Heart left ventricle (tissue), 16 donors: Measurements from ENCODE around the gene RGS6. TPM values are rescaled to one million over a fixed set of nuclear protein-coding genes. Genes with fewer than 3 reads are reported as not detected.

ENCODE experiments used
- ATAC-seq, 4 donors: fragments of 200-7000 bp; cut with Tn5 transposase; one replicate each; pipeline ENCODE4 v1.9.1; 2020 to 2022; ENCODE audit warnings: moderate library complexity in 4 of 4, mild to moderate bottlenecking in 3 of 4, moderate number of reproducible peaks in 1 of 4
- DNase-seq, 5 donors: peaks; one replicate each; pipeline ENCODE4 v3.0.0-alpha.2; 2020
- H3K27ac ChIP-seq, 12 donors: fragments of 200-600 bp; sonication (generic) in 4 of 12; one replicate each; pipeline versions ENCODE4 v1.5.0 to v1.8.0; 2016 to 2022; ENCODE audit warnings: mild to moderate bottlenecking in 2 of 12
- H3K27me3 ChIP-seq, 9 donors: fragments of 200-600 bp; sonication (generic) in 2 of 9; one replicate each; pipeline versions ENCODE4 v1.5.1 to v1.8.0; 2016 to 2022; ENCODE audit warnings: mild to moderate bottlenecking in 3 of 9
- H3K36me3 ChIP-seq, 9 donors: fragments of 200-600 bp; sonication (generic) in 2 of 9; one replicate each; pipeline versions ENCODE4 v1.5.0 to v1.8.0; 2018 to 2022; ENCODE audit warnings: mild to moderate bottlenecking in 2 of 9
- H3K4me1 ChIP-seq, 12 donors: fragments of 200-600 bp; sonication (generic) in 4 of 12; one replicate each; pipeline versions ENCODE4 v1.5.0 to v1.8.0; 2016 to 2022; ENCODE audit warnings: mild to moderate bottlenecking in 3 of 12
- H3K4me3 ChIP-seq, 12 donors: fragments of 200-600 bp; sonication (generic) in 4 of 12; one replicate each; pipeline versions ENCODE4 v1.5.0 to v1.8.0; 2017 to 2022; ENCODE audit warnings: mild to moderate bottlenecking in 9 of 12, moderate library complexity in 4 of 12
- H3K9me3 ChIP-seq, 12 donors: fragments of 200-600 bp; sonication (generic) in 4 of 12; one replicate each; pipeline versions ENCODE4 v1.5.0 to v1.8.0; 2016 to 2022; ENCODE audit warnings: mild to moderate bottlenecking in 1 of 12
- CTCF ChIP-seq, 12 donors: fragments of 200-600 bp; sonication (generic) in 4 of 12; IDR thresholded peaks; one replicate each; pipeline versions ENCODE4 v1.5.0 to v1.8.0; 2018 to 2022; ENCODE audit warnings: antibody characterized with exemption in 12 of 12, mild to moderate bottlenecking in 5 of 12
- POLR2A ChIP-seq, 2 donors: fragments of 450-650 bp; IDR thresholded peaks; one replicate each; pipeline ENCODE4 v1.6.1; 2017; ENCODE audit warnings: antibody characterized with exemption in 2 of 2, mild to moderate bottlenecking in 2 of 2, moderate library complexity in 2 of 2
- WGBS, 4 donors: extraction: QIAGEN DNeasy Blood & Tissue Kit in 2 of 4; methylation state at CpG; one replicate each; pipeline versions ENCODE4 v1.1.5 to v1.1.7; 2013 to 2018; 5-methylcytosine and 5-hydroxymethylcytosine counted together
- intact Hi-C, 10 donors: fragments of 100-400 bp; cut with DNase I; formaldehyde crosslinking; loops; one replicate each; pipeline versions ENCODE4 v1.11.1 to v1.14.2; 2022
- polyA plus RNA-seq, 2 donors: library from polyadenylated mRNA; stranded (reverse); fragments of 200-250 nt; gene quantifications; one replicate each; pipeline ENCODE4 v1.2.3, GENCODE V29; 2013
- total RNA-seq, 9 donors: library from RNA; depleted of rRNA in 2 of 9; stranded (reverse); fragments of >200 nt in 2 of 9; fragmentation: NEBNext Ultra II Directional in 3 of 9; extraction: Animal tissue kit (Norgen Biotek cat#: 25700) in 3 of 9; gene quantifications; one replicate each; pipeline versions ENCODE4 v1.1.0 to v1.2.4, GENCODE V29; 2016 to 2023
- donor health status: ischemic (EF 13 %, LVEDD 7.1; RV severe dilation, severe dysfunction).
- donor health status: healthy with polysubstance abuse.
- donor health status: DM: no; HTN: yes; CAD: no.
- donor health status: DM: no; HTN: no; CAD: no.
- donor health status: ischemic (EF 25% LVEDD 6.9; RV normal size, moderate dysfunction).
- donor health status: ischemic (EF 25% LVEDD 5.7; RV mildly dilated, moderate dysfunction).
- donor health status: healthy.
- donor health status: DM: yes; HTN: yes; CAD: no.
- donor health status: ischemic (EF 35%, LVEDD 5.7; RV mildly dilated, moderate dysfunction).
- donor health status: nonischemic (EF 11% LVEDD 7.7; RV severe dilation, severe dysfunction).
- donor health status: DM: yes; HTN: yes; CAD: no.
- donor health status: PGD.
- donor health status: ischemic (EF 29% LVEDD 5.4; RV normal size, mild dysfunction).
- donor health status: nonischemic (EF 23%, LVEDD 6.1; RV moderate dilation, normal function).

Gene RGS6
- total and polyA plus RNA-seq, 11 donors, result 1.3 to 25.4 (median 15.1) TPM

- Histone ChIP-seq H3K27me3 (no peaks in the 10 kb centered on the region), H3K4me1 (peaks cover 0 to 6% (median 0%) of the 10 kb centered on the region in 12 donors), H3K4me3 (no peak overlapping the region), H3K27ac (no peak overlapping the region), H3K36me3 (no peaks in the 10 kb centered on the region), H3K9me3 (no peaks in the 10 kb centered on the region)
- WGBS, 4 donors, result 80 to 89% (median 86%) methylated on average over 2 of the region's 2 CpGs
- no peak for TF ChIP-seq POLR2A (IDR thresholded peaks at IDR 0.05)
- no peak for TF ChIP-seq CTCF (IDR thresholded peaks at IDR 0.05)
- ATAC-seq, result no peak
- DNase-seq, result no peak
- intact Hi-C loops, result no loop called here
Observed at GRCh38 chr14:72052356-72052755, 120.1 kb downstream of the RGS6 start.

GRCh38 chr14:72053651-72054050 is 121.4 kb downstream of the RGS6 start:
- H3K27ac ChIP-seq, result no peak overlapping the region
- DNase-seq (no peak), ATAC-seq (no peak)
- H3K36me3 ChIP-seq, result no peaks in the 10 kb centered on the region
- TF ChIP-seq POLR2A (IDR thresholded peaks at IDR 0.05) (no peak), CTCF (IDR thresholded peaks at IDR 0.05) (no peak)
- WGBS, 4 donors, result 50 to 62% (median 57%) methylated on average over 3 of the region's 3 CpGs
- H3K9me3 ChIP-seq, result no peaks in the 10 kb centered on the region
- no peak overlapping the region for H3K4me3 ChIP-seq
- H3K27me3 ChIP-seq, result no peaks in the 10 kb centered on the region
- intact Hi-C loops, result no loop called here
- peaks cover 0 to 6% (median 0%) of the 10 kb centered on the region in 12 donors for H3K4me1 ChIP-seq

- Histone ChIP-seq H3K27me3 (no peaks in the 10 kb centered on the region), H3K4me3 (no peak overlapping the region), H3K4me1 (peaks cover 0 to 3% (median 0%) of the 10 kb centered on the region in 12 donors), H3K9me3 (no peaks in the 10 kb centered on the region), H3K36me3 (no peaks in the 10 kb centered on the region), H3K27ac (no peak overlapping the region)
- WGBS, 4 donors, result 58 to 73% (median 68%) methylated on average over 4 of the region's 4 CpGs
- no peak for DNase-seq
- intact Hi-C loops, result no loop called here
- no peak for TF ChIP-seq POLR2A (IDR thresholded peaks at IDR 0.05)
- no peak for TF ChIP-seq CTCF (IDR thresholded peaks at IDR 0.05)
- no peak for ATAC-seq
Observed at GRCh38 chr14:72054911-72055310, 122.7 kb downstream of the RGS6 start.

- Histone ChIP-seq H3K4me3 (no peak overlapping the region), H3K36me3 (no peaks in the 10 kb centered on the region), H3K9me3 (no peaks in the 10 kb centered on the region), H3K27me3 (no peaks in the 10 kb centered on the region), H3K27ac (no peak overlapping the region), H3K4me1 (peaks cover 0 to 14% (median 1%) of the 10 kb centered on the region in 12 donors)
- ATAC-seq (no peak), DNase-seq (no peak)
- TF ChIP-seq POLR2A (IDR thresholded peaks at IDR 0.05), result no peak
- TF ChIP-seq CTCF (IDR thresholded peaks at IDR 0.05), result no peak
- 64 to 78% (median 68%) methylated on average over 4 of the region's 4 CpGs for WGBS, 4 donors
- intact Hi-C loops, result no loop called here
Observed at GRCh38 chr14:72057701-72058285, 125.6 kb downstream of the RGS6 start.
